Mucosa of rectum (tissue), 2 donors: Measurements from ENCODE around the gene ACLY.
"Not testable (repeated sequence)": the region's sequence is repeated elsewhere in the genome, so short reads cannot be mapped to it uniquely, and the experiment has no call there.

Experiments
- H3K27ac ChIP-seq, 2 donors: one replicate each; pipeline ENCODE4 v1.7.0; 2013; ENCODE audit warnings: inconsistent platforms in 2 of 2, low read depth in 2 of 2, low read length in 2 of 2
- H3K27me3 ChIP-seq, 2 donors: one replicate each; pipeline ENCODE4 v1.7.0; 2013; ENCODE audit warnings: low read length in 2 of 2; ENCODE audit not compliant: control insufficient read depth in 2 of 2, insufficient read depth in 2 of 2
- H3K36me3 ChIP-seq, 2 donors: one replicate each; pipeline ENCODE4 v1.7.0; 2013; ENCODE audit warnings: low read length in 2 of 2; ENCODE audit not compliant: control insufficient read depth in 2 of 2, insufficient read depth in 2 of 2
- H3K4me1 ChIP-seq, 2 donors: one replicate each; pipeline ENCODE4 v1.7.0; 2013; ENCODE audit warnings: low read length in 2 of 2, mild to moderate bottlenecking in 1 of 2; ENCODE audit not compliant: control insufficient read depth in 2 of 2, insufficient read depth in 2 of 2
- H3K4me3 ChIP-seq, 2 donors: one replicate each; pipeline ENCODE4 v1.7.0; 2013; ENCODE audit warnings: low read length in 2 of 2
- H3K9ac ChIP-seq, 2 donors: one replicate each; pipeline ENCODE4 v1.7.0; 2013; ENCODE audit warnings: low read length in 2 of 2, low read depth in 1 of 2, mild to moderate bottlenecking in 1 of 2
- H3K9me3 ChIP-seq, 2 donors: one replicate each; pipeline ENCODE4 v1.7.0; 2013; ENCODE audit warnings: low read length in 2 of 2; ENCODE audit not compliant: control insufficient read depth in 2 of 2
- donor health status: healthy.
- donor health status: Normal muscosa, but diverticular disease.

ACLY gene

GRCh38 chr17:41835800-41836549, 82.8 kb downstream of the ACLY start, which contains the start of gene NT5C3B:
TSS of gene NT5C3B (minus strand) at chr17:41836232. CDS start at chr17:41836193, 39 bp downstream.
- Histone ChIP-seq H3K9ac (peak within 1 kb of the TSS; percentile 68 to 71), H3K9me3 (no peaks in the 10 kb centered on the region), H3K27me3 (no peaks in the 10 kb centered on the region), H3K4me1 (peaks cover 3 to 7% of the 10 kb centered on the region in 2 donors), H3K4me3 (peak within 1 kb of the TSS; percentile 65 to 79), H3K36me3 (peaks cover 0 to 4% of the 10 kb centered on the region in 2 donors), H3K27ac (peak within 1 kb of the TSS in 1 of 2 donors; percentile 23)

- Histone ChIP-seq H3K27ac (peak overlapping the region in 1 of 2 donors; percentile 23), H3K36me3 (peaks cover 0 to 6% of the 10 kb centered on the region in 2 donors), H3K9ac (peak overlapping the region; percentile 52 to 71), H3K27me3 (no peaks in the 10 kb centered on the region), H3K9me3 (no peaks in the 10 kb centered on the region), H3K4me3 (peak overlapping the region; percentile 62 to 79), H3K4me1 (peaks cover 3 to 7% of the 10 kb centered on the region in 2 donors)
Measured at GRCh38 chr17:41835214-41835799, 83.4 kb downstream of the ACLY start.

- H3K9me3 ChIP-seq, H3K9ac ChIP-seq, H3K4me1 ChIP-seq, H3K27me3 ChIP-seq, H3K4me3 ChIP-seq, H3K27ac ChIP-seq: not testable (repeated sequence)
- peaks cover 0 to 17% of the 10 kb centered on the region in 2 donors for H3K36me3 ChIP-seq
Measured at GRCh38 chr17:41829961-41830360, 88.8 kb downstream of the ACLY start.

- Histone ChIP-seq H3K27ac (no peak overlapping the region), H3K4me1 (no peaks in the 10 kb centered on the region), H3K27me3 (no peaks in the 10 kb centered on the region), H3K9me3 (no peaks in the 10 kb centered on the region), H3K9ac (no peak overlapping the region), H3K36me3 (peaks cover 0 to 14% of the 10 kb centered on the region in 2 donors), H3K4me3 (no peak overlapping the region)
Measured at GRCh38 chr17:41825175-41825845, 93.4 kb downstream of the ACLY start.

- Histone ChIP-seq H3K27ac (no peak overlapping the region), H3K27me3 (no peaks in the 10 kb centered on the region), H3K9ac (no peak overlapping the region), H3K9me3 (no peaks in the 10 kb centered on the region), H3K36me3 (peaks cover 0 to 10% of the 10 kb centered on the region in 2 donors), H3K4me1 (no peaks in the 10 kb centered on the region), H3K4me3 (no peak overlapping the region)
Measured at GRCh38 chr17:41824086-41824485, 94.7 kb downstream of the ACLY start.

- H3K4me3 ChIP-seq, result no peak overlapping the region
- no peaks in the 10 kb centered on the region for H3K27me3 ChIP-seq
- no peak overlapping the region for H3K9ac ChIP-seq
- H3K9me3 ChIP-seq, result no peaks in the 10 kb centered on the region
- peaks cover 0 to 10% of the 10 kb centered on the region in 2 donors for H3K36me3 ChIP-seq
- H3K4me1 ChIP-seq, result no peaks in the 10 kb centered on the region
- H3K27ac ChIP-seq, result no peak overlapping the region
Measured at GRCh38 chr17:41823580-41823979, 95.2 kb downstream of the ACLY start.

GRCh38 chr17:41823141-41823524, 95.6 kb downstream of the ACLY start:
- Histone ChIP-seq H3K4me3 (no peak overlapping the region), H3K4me1 (no peaks in the 10 kb centered on the region), H3K27ac (no peak overlapping the region), H3K36me3 (peaks cover 0 to 10% of the 10 kb centered on the region in 2 donors), H3K9ac (no peak overlapping the region), H3K9me3 (no peaks in the 10 kb centered on the region), H3K27me3 (no peaks in the 10 kb centered on the region)

- peaks cover 0 to 6% of the 10 kb centered on the region in 2 donors for H3K36me3 ChIP-seq
- no peaks in the 10 kb centered on the region for H3K9me3 ChIP-seq
Measured at GRCh38 chr17:41822216-41823140, 96.3 kb downstream of the ACLY start.

GRCh38 chr17:41821776-41822175, 97.0 kb downstream of the ACLY start:
- Histone ChIP-seq H3K36me3 (peaks cover 0 to 6% of the 10 kb centered on the region in 2 donors), H3K27ac (no peak overlapping the region), H3K4me3 (no peak overlapping the region), H3K9me3 (no peaks in the 10 kb centered on the region), H3K4me1 (no peaks in the 10 kb centered on the region), H3K9ac (no peak overlapping the region), H3K27me3 (no peaks in the 10 kb centered on the region)

More at GRCh38 chr17:41822216-41823140, 96.3 kb downstream of the ACLY start:
- no peak overlapping the region for H3K9ac ChIP-seq
- no peaks in the 10 kb centered on the region for H3K27me3 ChIP-seq
- no peaks in the 10 kb centered on the region for H3K4me1 ChIP-seq
- no peak overlapping the region for H3K4me3 ChIP-seq
- H3K27ac ChIP-seq, result no peak overlapping the region
